H1 (cell line): ENCODE measurements around the gene TLR5. TPM values are rescaled to one million over a fixed set of nuclear protein-coding genes. Genes with fewer than 3 reads are reported as not detected.

Experiments
- CEBPB ChIP-seq: IDR thresholded peaks from 2 replicates; pipeline ENCODE4 v1.6.1; 2012; ENCODE audit warnings: low read depth, low read length
- PHF8 ChIP-seq: fragments of 200-600 bp; sonication (generic); conservative IDR thresholded peaks from 2 replicates; pipeline ENCODE4 v1.7.1; 2012; ENCODE audit warnings: low read depth, mild to moderate bottlenecking, inconsistent platforms, low read length, moderate library complexity
- RXRA ChIP-seq: IDR thresholded peaks from 2 replicates; pipeline ENCODE4 v1.6.1; 2011; ENCODE audit warnings: low read depth, mild to moderate bottlenecking, low read length, moderate library complexity; ENCODE audit not compliant: insufficient read depth
- TAF7 ChIP-seq: optimal IDR thresholded peaks from 2 replicates; pipeline ENCODE3; 2011; ENCODE audit warnings: low read depth, mild to moderate bottlenecking, inconsistent platforms, low read length, moderate library complexity, borderline replicate concordance
- TCF12 ChIP-seq: IDR thresholded peaks from 2 replicates; pipeline ENCODE4 v1.6.1; 2011; ENCODE audit warnings: low read depth, mild to moderate bottlenecking, low read length
- polyA plus RNA-seq, 7 experiments: library from polyadenylated mRNA; depleted of rRNA in 3 of 7; stranded (reverse) in 5 of 7; unstranded in 2 of 7; fragments of >200 nt in 5 of 7; fragments of 200-250 nt in 2 of 7; gene quantifications; 1 replicate in 5 of 7; 2 replicates in 1 of 7; 4 replicates in 1 of 7; pipeline versions ENCODE4 v1.2.1 to v1.2.3, GENCODE V29; 2011 to 2013; ENCODE audit warnings: missing spikeins in 2 of 7, mixed read lengths in 2 of 7
- total RNA-seq: library from RNA; stranded (reverse); fragmentation: NEBNext Ultra II Directional; extraction: Animal tissue kit (Norgen Biotek cat#: 25700); gene quantifications from 2 replicates; pipeline ENCODE4 v1.2.1, GENCODE V29; 2021
- TF ChIP-seq, protein P1 (sequence below): IDR thresholded peaks from 2 replicates; pipeline ENCODE4 v1.6.1; 2012; ENCODE audit warnings: low read length, inconsistent platforms

The TLR5 gene
- total and polyA plus RNA-seq, 2 of the 8 experiments (the other 6 are each of a cell fraction or from before 2014, with no cell fraction given): 0.35 to 0.74 TPM

- no peak for TF ChIP-seq CEBPB
- no peak for TF ChIP-seq TCF12
- TF ChIP-seq, protein P1, sequence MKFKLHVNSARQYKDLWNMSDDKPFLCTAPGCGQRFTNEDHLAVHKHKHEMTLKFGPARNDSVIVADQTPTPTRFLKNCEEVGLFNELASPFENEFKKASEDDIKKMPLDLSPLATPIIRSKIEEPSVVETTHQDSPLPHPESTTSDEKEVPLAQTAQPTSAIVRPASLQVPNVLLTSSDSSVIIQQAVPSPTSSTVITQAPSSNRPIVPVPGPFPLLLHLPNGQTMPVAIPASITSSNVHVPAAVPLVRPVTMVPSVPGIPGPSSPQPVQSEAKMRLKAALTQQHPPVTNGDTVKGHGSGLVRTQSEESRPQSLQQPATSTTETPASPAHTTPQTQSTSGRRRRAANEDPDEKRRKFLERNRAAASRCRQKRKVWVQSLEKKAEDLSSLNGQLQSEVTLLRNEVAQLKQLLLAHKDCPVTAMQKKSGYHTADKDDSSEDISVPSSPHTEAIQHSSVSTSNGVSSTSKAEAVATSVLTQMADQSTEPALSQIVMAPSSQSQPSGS: no peak
- TF ChIP-seq TAF7: no peak
- TF ChIP-seq RXRA: no peak
- no peak for TF ChIP-seq PHF8
Measured at GRCh38 chr1:223156343-223156742, 13.3 kb upstream of the TLR5 start (continued).
